ENCODE measurements around the gene RAP1GAP2.

DNA sequence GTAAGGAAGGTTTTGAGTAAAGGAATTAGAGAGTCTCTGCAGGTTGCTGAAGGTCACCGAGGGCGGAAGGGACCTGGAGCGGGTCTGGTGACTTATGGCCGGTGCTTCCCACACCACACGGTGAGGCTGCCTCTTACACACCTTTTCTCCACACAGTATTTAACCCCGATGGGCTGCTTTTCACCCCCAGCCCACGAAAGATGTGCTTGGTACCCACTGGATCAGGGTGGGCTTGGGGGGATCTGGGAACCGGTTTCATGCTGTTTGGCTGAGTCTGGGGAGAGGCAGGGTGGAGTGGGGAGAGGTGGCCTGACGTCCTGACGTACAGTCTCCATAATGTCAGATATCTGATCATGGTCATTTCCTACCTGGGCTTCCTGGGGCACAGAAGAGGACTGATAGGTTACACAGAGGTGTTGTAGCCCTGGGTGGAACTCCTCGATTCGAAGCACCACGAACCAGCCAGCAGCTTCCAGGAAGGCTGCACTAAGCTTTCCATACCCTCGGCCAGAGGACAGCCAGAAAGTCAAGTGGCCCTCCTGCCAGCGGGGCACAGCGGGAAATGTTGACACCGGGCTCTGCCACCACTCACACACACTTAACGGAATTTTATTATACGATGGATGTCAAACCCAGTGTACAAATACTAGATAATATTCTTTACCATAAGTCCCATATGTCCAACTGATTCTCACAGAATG lies 233.1 kb downstream of the RAP1GAP2 start:
- TF ChIP-seq, protein P1, sequence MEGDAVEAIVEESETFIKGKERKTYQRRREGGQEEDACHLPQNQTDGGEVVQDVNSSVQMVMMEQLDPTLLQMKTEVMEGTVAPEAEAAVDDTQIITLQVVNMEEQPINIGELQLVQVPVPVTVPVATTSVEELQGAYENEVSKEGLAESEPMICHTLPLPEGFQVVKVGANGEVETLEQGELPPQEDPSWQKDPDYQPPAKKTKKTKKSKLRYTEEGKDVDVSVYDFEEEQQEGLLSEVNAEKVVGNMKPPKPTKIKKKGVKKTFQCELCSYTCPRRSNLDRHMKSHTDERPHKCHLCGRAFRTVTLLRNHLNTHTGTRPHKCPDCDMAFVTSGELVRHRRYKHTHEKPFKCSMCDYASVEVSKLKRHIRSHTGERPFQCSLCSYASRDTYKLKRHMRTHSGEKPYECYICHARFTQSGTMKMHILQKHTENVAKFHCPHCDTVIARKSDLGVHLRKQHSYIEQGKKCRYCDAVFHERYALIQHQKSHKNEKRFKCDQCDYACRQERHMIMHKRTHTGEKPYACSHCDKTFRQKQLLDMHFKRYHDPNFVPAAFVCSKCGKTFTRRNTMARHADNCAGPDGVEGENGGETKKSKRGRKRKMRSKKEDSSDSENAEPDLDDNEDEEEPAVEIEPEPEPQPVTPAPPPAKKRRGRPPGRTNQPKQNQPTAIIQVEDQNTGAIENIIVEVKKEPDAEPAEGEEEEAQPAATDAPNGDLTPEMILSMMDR (IDR thresholded peaks at IDR 0.05 in 8 of 11, conservative IDR thresholded peaks at IDR 0.05 in 3 of 11), result no peak
- no peak for TF ChIP-seq POLR2A (IDR thresholded peaks at IDR 0.05)

Measured in spleen (tissue), 7 donors.